Gastroesophageal sphincter (tissue), 3 donors: ENCODE data around the gene TFR2.

Experiments
- CTCF ChIP-seq, 4 experiments: fragments of 200-600 bp in 2 of 4; fragments of 450-650 bp in 2 of 4; sonication (generic) in 1 of 4; IDR thresholded peaks; one replicate each; pipeline ENCODE4 v1.5.1; 2017 to 2019; ENCODE audit warnings: antibody characterized with exemption in 4 of 4, mild to moderate bottlenecking in 2 of 4, moderate library complexity in 2 of 4
- POLR2AphosphoS5 ChIP-seq: sonication (generic); formaldehyde crosslinking; IDR thresholded peaks from one replicate; pipeline ENCODE4 v1.6.1; 2017; ENCODE audit warnings: antibody characterized with exemption

DNA sequence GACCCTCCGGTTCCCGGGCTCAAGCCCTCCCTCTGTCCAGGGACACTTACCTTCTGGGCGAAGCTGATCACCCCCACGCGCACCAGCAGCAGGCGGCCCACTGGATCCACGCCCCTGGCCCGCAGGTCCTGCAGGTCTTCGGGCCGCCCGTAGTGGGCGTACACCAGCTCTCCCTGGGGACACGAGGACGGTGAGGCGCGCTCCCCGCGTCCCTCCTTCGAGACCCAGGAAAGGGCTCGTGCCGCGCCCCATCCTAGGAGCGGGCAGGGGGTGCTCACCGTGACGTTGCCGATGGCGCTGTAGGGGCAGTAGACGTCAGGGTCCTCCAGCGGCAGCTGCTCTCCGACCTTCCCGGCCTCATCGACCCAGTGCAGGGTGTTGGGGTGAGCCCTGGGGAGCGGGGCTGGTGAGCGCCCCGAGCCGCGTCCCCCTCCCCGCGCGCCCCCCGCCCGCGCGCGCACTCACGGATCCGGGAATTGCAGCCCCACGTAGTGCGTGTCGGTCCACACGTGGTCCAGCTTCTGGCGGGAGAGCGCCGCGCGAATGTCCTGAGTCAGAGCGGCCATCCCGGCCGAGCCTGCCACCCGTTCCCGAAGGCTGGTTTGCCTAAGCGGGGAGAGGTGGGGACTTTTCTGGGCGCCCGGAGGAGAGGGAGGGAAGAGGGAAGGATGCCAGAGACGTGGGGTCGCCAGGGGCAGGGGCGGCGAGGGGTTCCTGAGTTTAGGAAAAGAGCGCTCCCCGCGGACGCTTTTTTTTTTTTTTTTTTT is 8.2 kb downstream of the TFR2 start:
- TF ChIP-seq POLR2AphosphoS5: no peak
- peak in 2 of 4 experiments; percentile 46 to 52 for TF ChIP-seq CTCF (IDR thresholded peaks at IDR 0.05)
